Transverse colon (tissue), 4 donors: Measurements from ENCODE around the gene ACBD3. TPM values are rescaled to one million over a fixed set of nuclear protein-coding genes. Genes with fewer than 3 reads are reported as not detected.

Source experiments
- DNase-seq: peaks from one replicate; pipeline ENCODE4 v3.0.0-alpha.2; 2019
- H3K27ac ChIP-seq, 4 donors: fragments of 200-600 bp; sonication (generic); 2 replicates each; pipeline ENCODE4 v1.5.1; 2016 to 2018; ENCODE audit warnings: inconsistent platforms in 4 of 4
- H3K27me3 ChIP-seq: fragments of 200-600 bp; sonication (generic); 2 replicates; pipeline ENCODE4 v1.5.1; 2017; ENCODE audit warnings: inconsistent platforms
- H3K36me3 ChIP-seq, 4 donors: fragments of 200-600 bp; sonication (generic); 2 replicates each; pipeline ENCODE4 v1.5.1; 2017 to 2019; ENCODE audit warnings: inconsistent platforms in 4 of 4
- H3K4me1 ChIP-seq, 4 donors: fragments of 200-600 bp; sonication (generic); 2 replicates each; pipeline ENCODE4 v1.5.1; 2017 to 2020; ENCODE audit warnings: inconsistent platforms in 4 of 4
- H3K4me3 ChIP-seq, 4 donors: fragments of 200-600 bp; sonication (generic); 1 replicate in 1 of 4; 2 replicates in 3 of 4; pipeline versions ENCODE4 v1.5.1 to v1.6.1; 2017 to 2019; ENCODE audit warnings: inconsistent platforms in 4 of 4
- H3K9me3 ChIP-seq, 2 donors: fragments of 200-600 bp; sonication (generic); 2 replicates each; pipeline ENCODE4 v1.5.1; 2017 to 2019; ENCODE audit warnings: inconsistent platforms in 2 of 2
- CTCF ChIP-seq, 5 experiments: fragments of 200-600 bp in 3 of 5; fragments of 450-650 bp in 2 of 5; sonication (generic) in 3 of 5; IDR thresholded peaks; 1 replicate in 2 of 5; 2 replicates in 3 of 5; pipeline ENCODE4 v1.5.1; 2016 to 2017; ENCODE audit warnings: antibody characterized with exemption in 5 of 5, inconsistent platforms in 3 of 5, mild to moderate bottlenecking in 2 of 5, moderate library complexity in 1 of 5
- EP300 ChIP-seq: sonication (generic); formaldehyde crosslinking; IDR thresholded peaks from one replicate; pipeline ENCODE4 v1.6.1; 2017; ENCODE audit warnings: antibody characterized with exemption, low read depth
- POLR2A ChIP-seq: fragments of 450-650 bp; IDR thresholded peaks from one replicate; pipeline ENCODE4 v1.6.1; 2016; ENCODE audit warnings: antibody characterized with exemption, mild to moderate bottlenecking, moderate library complexity
- POLR2AphosphoS5 ChIP-seq, 3 donors: sonication (generic); formaldehyde crosslinking; IDR thresholded peaks; one replicate each; pipeline ENCODE4 v1.6.1; 2016; ENCODE audit warnings: antibody characterized with exemption in 3 of 3
- WGBS, 2 donors: methylation state at CpG; one replicate each; pipeline ENCODE4 v1.1.5; 2018; ENCODE audit warnings: low coverage in 1 of 2; 5-methylcytosine and 5-hydroxymethylcytosine counted together
- in situ Hi-C, 4 donors: fragments of 200-750 bp; cut with MboI; loops; one replicate each; pipeline versions ENCODE4 v1.15.0 to v1.15.1; 2017; ENCODE audit warnings: low sequenced_read_pairs in 3 of 4, low pct_ligation_motif_present in 1 of 4, low pct_unique_long_range_greater_than_20kb in 1 of 4
- intact Hi-C: fragments of 100-400 bp; cut with DNase I; formaldehyde crosslinking; loops from one replicate; pipeline ENCODE4 v1.15.1; 2023; ENCODE audit warnings: low total_unique reads
- total RNA-seq, 4 donors: library from RNA; depleted of rRNA; stranded (reverse); fragments of >200 nt; gene quantifications; one replicate each; pipeline ENCODE4 v1.1.0, GENCODE V29; 2016

ACBD3 gene
- total RNA-seq, 4 donors from 2014 or later: 19.3 to 44.6 (median 30.7) TPM

GRCh38 chr1:226132728-226133503 lies 53.6 kb downstream of the ACBD3 start:
- in situ Hi-C loops: loop anchor here in 2 of 4 donors (5.0 kb wide), 2 partner anchors 54 to 64 kb away; partner anchors contain the start of gene ACBD3 (in 1 of the 2)
- Histone ChIP-seq H3K27me3 (no peaks in the 10 kb centered on the region), H3K27ac (peak overlapping the region; percentile 47 to 68 (median 57)), H3K36me3 (no peaks in the 10 kb centered on the region), H3K4me1 (peaks cover 34 to 56% (median 42%) of the 10 kb centered on the region in 4 donors), H3K9me3 (no peaks in the 10 kb centered on the region), H3K4me3 (no peak overlapping the region)
- no peak for DNase-seq
- TF ChIP-seq CTCF (IDR thresholded peaks at IDR 0.05) (no peak), POLR2AphosphoS5 (IDR thresholded peaks at IDR 0.05) (peak in 1 of 3 donors; percentile 29), POLR2A (peak; percentile 15), EP300 (no peak)
- intact Hi-C loops: no loop called here
- 20 to 53% methylated on average over 2 to 17 of the region's 17 CpGs for WGBS, 2 donors

GRCh38 chr1:226131639-226132038 lies 54.9 kb downstream of the ACBD3 start:
- peaks cover 36 to 66% (median 47%) of the 10 kb centered on the region in 4 donors for H3K4me1 ChIP-seq
- in situ Hi-C loops (loop anchor here in 2 of 4 donors (5.0 kb wide), 2 partner anchors 56 to 66 kb away; partner anchors contain the start of gene ACBD3 (in 1 of the 2)), intact Hi-C loops (no loop called here)
- TF ChIP-seq POLR2A (no peak), CTCF (IDR thresholded peaks at IDR 0.05) (no peak), POLR2AphosphoS5 (IDR thresholded peaks at IDR 0.05) (no peak), EP300 (no peak)
- no peaks in the 10 kb centered on the region for H3K27me3 ChIP-seq
- no peak for DNase-seq
- no peaks in the 10 kb centered on the region for H3K36me3 ChIP-seq
- H3K4me3 ChIP-seq: no peak overlapping the region
- no peak overlapping the region for H3K27ac ChIP-seq
- WGBS, 2 donors: 96% methylated on average over 5 of the region's 5 CpGs; no CpG with 5 or more reads in 1 of the 2 donors
- H3K9me3 ChIP-seq: no peaks in the 10 kb centered on the region

DNA sequence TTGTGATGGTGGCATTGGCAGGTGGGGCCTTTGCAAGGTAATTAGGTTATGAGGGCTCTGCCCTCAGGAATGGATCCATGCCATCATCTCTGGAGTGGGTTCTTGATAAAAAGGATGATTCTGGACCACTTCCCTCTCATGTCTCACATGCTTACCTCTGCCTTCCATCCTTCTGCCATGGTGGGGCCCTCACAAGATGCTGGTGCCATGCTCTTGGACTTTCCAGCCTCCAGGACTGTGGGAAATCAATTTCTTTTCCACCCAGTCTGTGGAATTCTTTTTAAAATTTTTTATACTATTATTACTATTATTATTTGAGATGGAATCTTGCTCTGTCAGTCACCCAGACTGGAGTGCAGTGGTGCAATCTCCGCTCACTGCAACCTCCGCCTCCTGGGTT lies 57.3 kb downstream of the ACBD3 start:
- WGBS, 2 donors: 94 to 100% methylated on average over 2 of the region's 2 CpGs
- Histone ChIP-seq H3K9me3 (no peaks in the 10 kb centered on the region), H3K4me1 (peaks cover 24 to 62% (median 41%) of the 10 kb centered on the region in 4 donors), H3K27ac (peak overlapping the region in 1 of 4 donors; percentile 92), H3K27me3 (no peaks in the 10 kb centered on the region), H3K4me3 (no peak overlapping the region), H3K36me3 (no peaks in the 10 kb centered on the region)
- in situ Hi-C loops (loop anchor here in 1 of 4 donors (10.0 kb wide), 1 partner anchor 64 kb away; the partner anchor contains the start of gene H3-3A), intact Hi-C loops (loop anchor here (5.0 kb wide), 1 partner anchor 68 kb away; no protein-coding TSS in a partner anchor)
- TF ChIP-seq POLR2AphosphoS5 (IDR thresholded peaks at IDR 0.05) (no peak), CTCF (IDR thresholded peaks at IDR 0.05) (no peak), EP300 (no peak), POLR2A (no peak)
- no peak for DNase-seq

DNA sequence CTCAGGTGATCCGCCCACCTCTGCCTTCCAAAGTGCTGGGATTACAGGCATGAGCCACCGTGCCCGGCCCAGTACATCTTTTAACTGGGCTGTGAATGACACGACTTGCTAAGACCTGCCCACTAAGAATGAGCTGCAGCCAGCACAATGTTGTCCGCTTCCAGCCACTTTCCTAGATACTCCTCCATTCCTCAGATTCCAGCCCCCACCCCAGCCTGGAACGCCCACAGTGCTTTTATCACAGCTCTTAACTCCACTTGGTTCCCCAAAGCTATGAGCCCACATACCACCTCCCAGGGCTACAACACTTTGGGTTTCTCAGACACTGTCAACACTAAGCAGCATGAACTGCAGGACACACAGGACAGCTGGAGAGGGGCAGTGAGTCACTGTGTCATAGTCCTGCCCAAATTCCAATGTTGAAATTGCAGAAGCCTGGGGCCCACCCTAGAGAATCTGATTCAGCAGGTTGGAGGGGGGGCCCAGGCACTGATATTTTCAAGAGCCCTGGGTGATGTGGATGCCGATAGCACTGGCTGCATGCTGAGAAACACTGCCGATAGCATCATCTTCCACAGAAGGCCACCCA lies 58.0 kb downstream of the ACBD3 start:
- Histone ChIP-seq H3K36me3 (no peaks in the 10 kb centered on the region), H3K4me1 (peaks cover 24 to 62% (median 39%) of the 10 kb centered on the region in 4 donors), H3K4me3 (peak overlapping the region in 1 of 4 donors; percentile 7), H3K27me3 (no peaks in the 10 kb centered on the region), H3K9me3 (no peaks in the 10 kb centered on the region), H3K27ac (peak overlapping the region; percentile 87 to 92 (median 91))
- 59 to 81% methylated on average over 3 to 8 of the region's 8 CpGs for WGBS, 2 donors
- in situ Hi-C loops: loop anchor here in 1 of 4 donors (10.0 kb wide), 1 partner anchor 64 kb away; the partner anchor contains the start of gene H3-3A
- no peak for DNase-seq
- intact Hi-C loops: loop anchor here (5.0 kb wide), 1 partner anchor 69 kb away; no protein-coding TSS in a partner anchor
- TF ChIP-seq POLR2A (no peak), CTCF (IDR thresholded peaks at IDR 0.05) (no peak), POLR2AphosphoS5 (IDR thresholded peaks at IDR 0.05) (no peak), EP300 (no peak)
